ENCODE measurements around the gene RASSF3. TPM values are rescaled to one million over a fixed set of nuclear protein-coding genes. Genes with fewer than 3 reads are reported as not detected.

The RASSF3 gene
- total RNA-seq, 1 experiment from 2014 or later = 107 TPM

- Histone ChIP-seq H3K9me3 (ENCODE audit: control insufficient read depth, insufficient read depth, low read depth, low read length) (no peaks in the 10 kb centered on the region), H3K27ac (ENCODE audit: low read length) (no peak overlapping the region), H3K4me3 (ENCODE audit: low read depth in 2 of 2, low read length in 2 of 2) (no peak overlapping the region), H3K36me3 (ENCODE audit: control insufficient read depth, insufficient read depth, low read length) (peaks cover 12% of the 10 kb centered on the region), H3K27me3 (ENCODE audit: control insufficient read depth, insufficient read depth, low read length) (no peaks in the 10 kb centered on the region), H3K4me1 (ENCODE audit: control insufficient read depth, insufficient read depth, low read length) (no peaks in the 10 kb centered on the region)
- no peak for TF ChIP-seq POLR2AphosphoS5 (IDR thresholded peaks at IDR 0.05; ENCODE audit: low read depth, low read length)
- TF ChIP-seq TCF7L2 (IDR thresholded peaks at IDR 0.05; ENCODE audit: low read depth, low read length) = no peak
- no peak for TF ChIP-seq REST (IDR thresholded peaks at IDR 0.05; ENCODE audit: insufficient read depth in 1 of 2, low read depth in 2 of 2, low read length in 1 of 2)
- TF ChIP-seq SIN3A (IDR thresholded peaks at IDR 0.05; ENCODE audit: borderline replicate concordance, insufficient read depth, low read depth, low read length) = no peak
- no peak for TF ChIP-seq CTCF (IDR thresholded peaks at IDR 0.05)
- ChIA-PET CTCF (no interaction called here), POLR2A (no interaction called here)
- BruUV-seq (replicated peaks) = no TSS peak
- no peak for DNase-seq (ENCODE audit: low read depth, low spot score)
- in situ Hi-C loops (cut with HindIII; ENCODE audit: low pct_unique_long_range_greater_than_20kb, low sequenced_read_pairs) (no loop called here), intact Hi-C loops (cut with micrococcal nuclease; ENCODE audit: unreplicated experiment) (no loop called here)
- ATAC-seq = no peak
Measured at GRCh38 chr12:64718649-64719048, 108.4 kb downstream of the RASSF3 start.

GRCh38 chr12:64720884-64721283, 110.6 kb downstream of the RASSF3 start:
- no peaks in the 10 kb centered on the region for H3K9me3 ChIP-seq (ENCODE audit: control insufficient read depth, insufficient read depth, low read depth, low read length)
- H3K4me3 ChIP-seq (ENCODE audit: low read depth in 2 of 2, low read length in 2 of 2) = no peak overlapping the region
- peaks cover 12% of the 10 kb centered on the region for H3K36me3 ChIP-seq (ENCODE audit: control insufficient read depth, insufficient read depth, low read length)
- no peak for ATAC-seq
- CTCF ChIA-PET = no interaction called here
- DNase-seq (ENCODE audit: low read depth, low spot score) = no peak
- in situ Hi-C loops (cut with HindIII; ENCODE audit: low pct_unique_long_range_greater_than_20kb, low sequenced_read_pairs) = no loop called here
- no peaks in the 10 kb centered on the region for H3K4me1 ChIP-seq (ENCODE audit: control insufficient read depth, insufficient read depth, low read length)
- BruUV-seq (replicated peaks) = no TSS peak
- no peak overlapping the region for H3K27ac ChIP-seq (ENCODE audit: low read length)
- no peak for TF ChIP-seq REST (IDR thresholded peaks at IDR 0.05; ENCODE audit: insufficient read depth in 1 of 2, low read depth in 2 of 2, low read length in 1 of 2)
- no peak for TF ChIP-seq CTCF (IDR thresholded peaks at IDR 0.05)
- TF ChIP-seq TCF7L2 (IDR thresholded peaks at IDR 0.05; ENCODE audit: low read depth, low read length) = no peak
- no peak for TF ChIP-seq SIN3A (IDR thresholded peaks at IDR 0.05; ENCODE audit: borderline replicate concordance, insufficient read depth, low read depth, low read length)
- TF ChIP-seq POLR2AphosphoS5 (IDR thresholded peaks at IDR 0.05; ENCODE audit: low read depth, low read length) = no peak
- no peaks in the 10 kb centered on the region for H3K27me3 ChIP-seq (ENCODE audit: control insufficient read depth, insufficient read depth, low read length)
- POLR2A ChIA-PET = interaction anchor here (0.7 kb wide), 1 partner anchor 10 kb away, joined by 4 read pairs; no protein-coding TSS in a partner anchor
- intact Hi-C loops (cut with micrococcal nuclease; ENCODE audit: unreplicated experiment) = no loop called here

All from Panc1 (cell line).